ENCODE measurements around the gene CRYAB. TPM values are rescaled to one million over a fixed set of nuclear protein-coding genes. Genes with fewer than 3 reads are reported as not detected.

The CRYAB gene
- total RNA-seq, 2 experiments from 2014 or later, result not detected

GRCh38 chr11:111918390-111919256 lies 7.1 kb upstream of the CRYAB start, which contains the start of gene C11orf52:
C11orf52 (plus strand) TSS chr11:111918913; CDS start chr11:111918973, 60 bp downstream.
- Histone ChIP-seq H3K4me3 (ENCODE audit: low read length) (no peak within 1 kb of the TSS), H3K36me3 (ENCODE audit: insufficient read depth, low read length) (no peaks in the 10 kb centered on the region), H3K27me3 (ENCODE audit: control insufficient read depth in 1 of 2, insufficient read depth in 2 of 2, low read length in 2 of 2) (peaks cover 15 to 17% of the 10 kb centered on the region in 2 experiments), H3K27ac (ENCODE audit: low read depth in 1 of 2, low read length in 2 of 2) (no peak within 1 kb of the TSS), H3K9me3 (ENCODE audit: control insufficient read depth in 1 of 2, insufficient read depth in 1 of 2, low read length in 2 of 2) (no peaks in the 10 kb centered on the region), H3K4me1 (ENCODE audit: insufficient read depth, low read length) (no peaks in the 10 kb centered on the region)
- Mint-ChIP-seq H3K27ac (no peak within 1 kb of the TSS), H3K4me1 (ENCODE audit: low read depth) (no peaks in the 10 kb centered on the region), H3K27me3 (peaks cover 46% of the 10 kb centered on the region), H3K9me3 (no peaks in the 10 kb centered on the region), H3K4me3 (no peak within 1 kb of the TSS), H3K36me3 (ENCODE audit: low read depth) (no peaks in the 10 kb centered on the region)
- ATAC-seq (ENCODE audit: poor library complexity) (no peak), DNase-seq (no peak)
- POLR2A ChIA-PET, result no interaction called here
- no peak for TF ChIP-seq CTCF (IDR thresholded peaks at IDR 0.05)
- CTCF ChIA-PET, result interaction anchor here (0.8 kb wide), 1 partner anchor 13 kb away, joined by 3 read pairs; no protein-coding TSS in a partner anchor
- intact Hi-C loops (cut with DNase I, micrococcal nuclease), result no loop called here

- CTCF ChIA-PET, result no interaction called here
- peaks cover 22 to 23% of the 10 kb centered on the region in 2 experiments for H3K27me3 ChIP-seq (ENCODE audit: control insufficient read depth in 1 of 2, insufficient read depth in 2 of 2, low read length in 2 of 2)
- no peaks in the 10 kb centered on the region for H3K9me3 ChIP-seq (ENCODE audit: control insufficient read depth in 1 of 2, insufficient read depth in 1 of 2, low read length in 2 of 2)
- H3K4me3 ChIP-seq (ENCODE audit: low read length), result no peak overlapping the region
- H3K9me3 Mint-ChIP-seq, result no peaks in the 10 kb centered on the region
- POLR2A ChIA-PET, result no interaction called here
- no peaks in the 10 kb centered on the region for H3K4me1 Mint-ChIP-seq (ENCODE audit: low read depth)
- H3K36me3 ChIP-seq (ENCODE audit: insufficient read depth, low read length), result no peaks in the 10 kb centered on the region
- no peaks in the 10 kb centered on the region for H3K4me1 ChIP-seq (ENCODE audit: insufficient read depth, low read length)
- H3K27me3 Mint-ChIP-seq, result peaks cover 53% of the 10 kb centered on the region
- no peak for ATAC-seq (ENCODE audit: poor library complexity)
- no peak for DNase-seq
- no peak overlapping the region for H3K4me3 Mint-ChIP-seq
- intact Hi-C loops (cut with DNase I, micrococcal nuclease), result no loop called here
- TF ChIP-seq CTCF (IDR thresholded peaks at IDR 0.05), result no peak
- no peak overlapping the region for H3K27ac Mint-ChIP-seq
- no peaks in the 10 kb centered on the region for H3K36me3 Mint-ChIP-seq (ENCODE audit: low read depth)
- no peak overlapping the region for H3K27ac ChIP-seq (ENCODE audit: low read depth in 1 of 2, low read length in 2 of 2)
Measured at GRCh38 chr11:111917788-111918187, 6.2 kb upstream of the CRYAB start.

- Histone ChIP-seq H3K27me3 (ENCODE audit: control insufficient read depth in 1 of 2, insufficient read depth in 2 of 2, low read length in 2 of 2) (peaks cover 23% of the 10 kb centered on the region in 2 experiments), H3K36me3 (ENCODE audit: insufficient read depth, low read length) (no peaks in the 10 kb centered on the region), H3K4me3 (ENCODE audit: low read length) (no peak overlapping the region), H3K27ac (ENCODE audit: low read depth in 1 of 2, low read length in 2 of 2) (no peak overlapping the region), H3K4me1 (ENCODE audit: insufficient read depth, low read length) (no peaks in the 10 kb centered on the region), H3K9me3 (ENCODE audit: control insufficient read depth in 1 of 2, insufficient read depth in 1 of 2, low read length in 2 of 2) (no peaks in the 10 kb centered on the region)
- no peaks in the 10 kb centered on the region for H3K9me3 Mint-ChIP-seq
- ChIA-PET CTCF (no interaction called here), POLR2A (no interaction called here)
- no peak overlapping the region for H3K4me3 Mint-ChIP-seq
- ATAC-seq (ENCODE audit: poor library complexity) (no peak), DNase-seq (no peak)
- intact Hi-C loops (cut with DNase I, micrococcal nuclease), result no loop called here
- H3K27ac Mint-ChIP-seq, result no peak overlapping the region
- H3K4me1 Mint-ChIP-seq (ENCODE audit: low read depth), result no peaks in the 10 kb centered on the region
- no peaks in the 10 kb centered on the region for H3K36me3 Mint-ChIP-seq (ENCODE audit: low read depth)
- peaks cover 54% of the 10 kb centered on the region for H3K27me3 Mint-ChIP-seq
- TF ChIP-seq CTCF (IDR thresholded peaks at IDR 0.05), result no peak
Measured at GRCh38 chr11:111917312-111917711, 5.7 kb upstream of the CRYAB start.
